VCaP (cell line): ENCODE data around the gene PCDHAC2.

ENCODE experiments used
- H3K27ac ChIP-seq: fragments of 450-650 bp; 2 replicates; pipeline ENCODE4 v1.5.1; 2017
- TF ChIP-seq, protein P1 (sequence below): fragments of 450-650 bp; conservative IDR thresholded peaks from 2 replicates; pipeline ENCODE4 v1.5.1; 2017; ENCODE audit warnings: mild to moderate bottlenecking, moderate library complexity

The PCDHAC2 gene

GRCh38 chr5:140969880-140970279, 3.6 kb downstream of the PCDHAC2 start:
- TF ChIP-seq, protein P1, sequence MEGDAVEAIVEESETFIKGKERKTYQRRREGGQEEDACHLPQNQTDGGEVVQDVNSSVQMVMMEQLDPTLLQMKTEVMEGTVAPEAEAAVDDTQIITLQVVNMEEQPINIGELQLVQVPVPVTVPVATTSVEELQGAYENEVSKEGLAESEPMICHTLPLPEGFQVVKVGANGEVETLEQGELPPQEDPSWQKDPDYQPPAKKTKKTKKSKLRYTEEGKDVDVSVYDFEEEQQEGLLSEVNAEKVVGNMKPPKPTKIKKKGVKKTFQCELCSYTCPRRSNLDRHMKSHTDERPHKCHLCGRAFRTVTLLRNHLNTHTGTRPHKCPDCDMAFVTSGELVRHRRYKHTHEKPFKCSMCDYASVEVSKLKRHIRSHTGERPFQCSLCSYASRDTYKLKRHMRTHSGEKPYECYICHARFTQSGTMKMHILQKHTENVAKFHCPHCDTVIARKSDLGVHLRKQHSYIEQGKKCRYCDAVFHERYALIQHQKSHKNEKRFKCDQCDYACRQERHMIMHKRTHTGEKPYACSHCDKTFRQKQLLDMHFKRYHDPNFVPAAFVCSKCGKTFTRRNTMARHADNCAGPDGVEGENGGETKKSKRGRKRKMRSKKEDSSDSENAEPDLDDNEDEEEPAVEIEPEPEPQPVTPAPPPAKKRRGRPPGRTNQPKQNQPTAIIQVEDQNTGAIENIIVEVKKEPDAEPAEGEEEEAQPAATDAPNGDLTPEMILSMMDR: no peak
- no peak overlapping the region for H3K27ac ChIP-seq

DNA sequence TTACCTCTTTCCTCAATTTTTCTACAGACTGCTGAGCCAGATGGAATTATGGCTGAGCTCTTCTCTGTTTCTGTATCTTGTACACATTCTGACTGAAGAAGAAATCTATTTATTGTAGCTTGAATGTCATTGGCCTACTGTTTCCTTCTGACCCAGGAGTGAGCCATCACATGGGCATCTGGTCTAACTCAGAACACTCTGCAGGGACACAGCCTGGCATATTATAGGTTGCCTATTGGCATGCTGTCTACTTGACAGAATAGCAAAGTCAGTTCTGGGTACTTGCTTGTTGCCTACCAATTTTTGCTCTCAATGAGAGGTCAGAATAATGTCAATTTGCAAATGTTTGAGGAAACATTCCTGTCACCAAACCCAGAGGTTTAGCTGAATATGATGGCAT, 7.3 kb downstream of the PCDHAC2 start:
- TF ChIP-seq, protein P1: no peak
- no peak overlapping the region for H3K27ac ChIP-seq

DNA sequence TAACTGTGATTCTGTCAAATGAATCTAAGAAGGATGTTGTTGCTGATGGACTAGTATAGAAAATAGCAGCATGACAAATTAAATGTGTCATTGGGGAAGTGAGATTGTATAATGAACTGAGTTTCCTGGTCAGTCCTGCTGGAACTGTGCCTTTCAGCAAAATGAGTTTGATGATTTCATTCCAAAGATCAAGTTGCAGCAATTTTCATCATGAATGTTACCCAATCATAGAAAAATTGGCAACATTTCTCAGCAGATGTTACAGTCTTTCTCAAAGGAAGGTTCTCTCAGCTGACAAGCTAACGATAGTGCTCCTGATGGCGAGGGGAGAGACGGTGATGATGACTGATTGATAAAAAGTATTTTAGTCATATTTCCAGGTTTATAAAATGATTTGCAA, 10.7 kb downstream of the PCDHAC2 start:
- TF ChIP-seq, protein P1: no peak
- H3K27ac ChIP-seq: no peak overlapping the region

- TF ChIP-seq, protein P1: no peak
- no peak overlapping the region for H3K27ac ChIP-seq
These were observed 12.0 kb downstream of the PCDHAC2 start for GRCh38 chr5:140978260-140978659.

- TF ChIP-seq, protein P1: no peak
- no peak overlapping the region for H3K27ac ChIP-seq
These were observed 12.7 kb downstream of the PCDHAC2 start for GRCh38 chr5:140978983-140979382.

DNA sequence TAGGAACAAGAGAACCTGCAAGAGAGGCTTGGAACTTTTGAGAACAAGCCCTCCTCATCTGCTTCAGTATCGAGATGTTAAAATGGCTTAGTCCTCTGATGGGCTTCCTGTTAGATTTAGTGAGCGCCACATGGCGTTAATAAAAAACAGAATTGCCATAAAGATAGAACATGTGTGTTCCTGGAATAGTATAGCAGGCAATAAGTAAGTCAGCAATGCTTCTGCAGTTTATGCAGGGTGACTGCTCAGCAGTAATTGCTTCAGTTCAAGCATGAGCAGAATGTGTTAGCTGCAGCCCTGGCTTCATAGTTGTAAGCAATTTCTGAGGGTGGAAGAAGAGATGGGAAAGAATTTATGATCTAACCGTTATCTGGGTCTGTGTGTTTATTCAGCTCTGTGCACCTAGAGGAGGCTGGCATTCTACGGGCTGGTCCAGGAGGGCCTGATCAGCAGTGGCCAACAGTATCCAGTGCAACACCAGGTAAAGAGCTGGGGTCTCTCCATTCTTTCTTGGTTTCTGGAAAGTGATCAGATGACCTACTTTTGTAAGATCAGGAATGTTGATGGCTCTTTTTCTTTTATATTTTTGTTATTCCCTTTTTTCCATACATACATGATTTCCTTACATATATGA, 15.9 kb downstream of the PCDHAC2 start:
- no peak overlapping the region for H3K27ac ChIP-seq
- TF ChIP-seq, protein P1: no peak

DNA sequence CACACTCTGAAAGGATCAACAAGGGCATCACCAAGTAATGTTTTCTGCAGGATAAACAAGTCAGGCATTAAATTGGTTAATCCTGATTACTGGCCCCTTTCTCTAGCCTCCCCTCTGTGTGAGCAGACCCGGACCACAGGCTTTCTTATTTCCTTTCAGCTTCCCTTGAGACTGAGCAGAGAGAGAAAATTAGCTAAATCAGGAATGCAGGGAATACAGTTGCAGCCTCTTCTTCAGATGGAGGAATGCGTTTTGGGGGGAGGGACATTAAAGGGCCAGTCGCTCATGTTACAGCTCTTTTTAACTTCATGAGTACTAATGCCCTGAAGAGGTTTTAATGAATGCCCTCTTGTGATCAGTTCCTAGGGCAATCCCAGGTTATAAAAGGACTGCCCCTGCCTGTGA, 19.8 kb downstream of the PCDHAC2 start:
- TF ChIP-seq, protein P1: no peak
- no peak overlapping the region for H3K27ac ChIP-seq
